Neural cell (in vitro differentiated cells): ENCODE data around the gene LSM8. TPM values are rescaled to one million over a fixed set of nuclear protein-coding genes. Genes with fewer than 3 reads are reported as not detected.

Experiments
- H2AFZ ChIP-seq: fragments of 200-600, 300-800 bp; sonication (generic), shearing (Covaris generic); 2 replicates; pipeline ENCODE4 v1.6.0; 2014; ENCODE audit warnings: low read depth, mild to moderate bottlenecking, antibody characterized with exemption, low read length, moderate library complexity
- H3F3A ChIP-seq: fragments of 200-600 bp; shearing (Covaris generic); 2 replicates; pipeline ENCODE4 v1.6.1; 2016; ENCODE audit warnings: mild to moderate bottlenecking, moderate library complexity, mixed read lengths, antibody characterized with exemption, low read length; ENCODE audit not compliant: insufficient read depth, poor library complexity, severe bottlenecking
- H3K27ac ChIP-seq: fragments of 200-600, 300-800 bp; sonication (generic), shearing (Covaris generic); 2 replicates; pipeline ENCODE4 v1.5.1; 2014; ENCODE audit warnings: mild to moderate bottlenecking, low read length, moderate library complexity
- H3K27me3 ChIP-seq: fragments of 300-800, 200-600 bp; sonication (generic), shearing (Covaris generic); 2 replicates; pipeline ENCODE4 v1.6.0; 2014; ENCODE audit warnings: mild to moderate bottlenecking, low read depth, low read length, moderate library complexity; ENCODE audit not compliant: insufficient read depth
- H3K36me3 ChIP-seq: fragments of 300-800, 200-600 bp; sonication (generic), shearing (Covaris generic); 2 replicates; pipeline ENCODE4 v1.5.1; 2014; ENCODE audit warnings: mild to moderate bottlenecking, antibody characterized with exemption, low read length, moderate library complexity; ENCODE audit not compliant: insufficient read depth
- H3K4me2 ChIP-seq: fragments of 300-800, 200-600 bp; sonication (generic), shearing (Covaris generic); 2 replicates; pipeline ENCODE4 v1.6.0; 2014; ENCODE audit warnings: mild to moderate bottlenecking, low read length
- H3K4me3 ChIP-seq: fragments of 300-800, 200-600 bp; sonication (generic), shearing (Covaris generic); 2 replicates; pipeline ENCODE4 v1.5.1; 2014; ENCODE audit warnings: mild to moderate bottlenecking, low read length, moderate library complexity
- H3K79me2 ChIP-seq: fragments of 200-600 bp; shearing (Covaris generic); replicated peaks from 2 replicates; pipeline ENCODE4 v1.6.0; 2014; ENCODE audit warnings: mild to moderate bottlenecking, low read length, moderate library complexity; ENCODE audit not compliant: insufficient read depth
- H3K9ac ChIP-seq: fragments of 300-800, 200-600 bp; sonication (generic), shearing (Covaris generic); 2 replicates; pipeline ENCODE4 v1.6.1; 2016; ENCODE audit warnings: mild to moderate bottlenecking, low read length, mixed read lengths
- H3K9me2 ChIP-seq: fragments of 200-600 bp; shearing (Covaris generic); 2 replicates; pipeline ENCODE4 v1.6.1; 2016; ENCODE audit warnings: mild to moderate bottlenecking, low read length, mixed read lengths; ENCODE audit not compliant: insufficient read depth
- H3K9me3 ChIP-seq: fragments of 200-600, 300-800 bp; sonication (generic), shearing (Covaris generic); 2 replicates; pipeline ENCODE4 v1.6.1; 2016; ENCODE audit warnings: mild to moderate bottlenecking, mixed run types, low read length, moderate library complexity, mixed read lengths
- H4K20me1 ChIP-seq: fragments of 200-600 bp; shearing (Covaris generic); 2 replicates; pipeline ENCODE4 v1.6.1; 2016; ENCODE audit warnings: mild to moderate bottlenecking, mixed run types; ENCODE audit not compliant: insufficient read depth
- CTCF ChIP-seq: fragments of 450-650 bp; IDR thresholded peaks from 2 replicates; pipeline ENCODE4 v1.5.1; 2014; ENCODE audit warnings: antibody characterized with exemption, mild to moderate bottlenecking, moderate library complexity; ENCODE audit not compliant: poor library complexity, severe bottlenecking
- EP300 ChIP-seq: fragments of 450-650 bp; conservative IDR thresholded peaks from 2 replicates; pipeline ENCODE4 v1.6.1; 2014; ENCODE audit warnings: antibody characterized with exemption, mild to moderate bottlenecking, moderate library complexity; ENCODE audit not compliant: poor library complexity, severe bottlenecking
- EZH2 ChIP-seq: fragments of 200-600, 300-800 bp; shearing (Covaris generic), sonication (generic); IDR thresholded peaks from 2 replicates; pipeline ENCODE4 v1.6.1; 2014; ENCODE audit warnings: antibody characterized with exemption, low read length, borderline replicate concordance, mild to moderate bottlenecking; ENCODE audit not compliant: insufficient read depth, poor library complexity, severe bottlenecking
- MXI1 ChIP-seq: fragments of 450-650 bp; conservative IDR thresholded peaks from 2 replicates; pipeline ENCODE4 v1.6.1; 2014; ENCODE audit warnings: antibody characterized with exemption, mild to moderate bottlenecking; ENCODE audit not compliant: poor library complexity, severe bottlenecking
- POLR2AphosphoS5 ChIP-seq: IDR thresholded peaks from 2 replicates; pipeline ENCODE4 v1.6.1; 2012
- RAD21 ChIP-seq: fragments of 450-650 bp; conservative IDR thresholded peaks from 2 replicates; pipeline ENCODE4 v1.6.1; 2014; ENCODE audit warnings: antibody characterized with exemption, mild to moderate bottlenecking, moderate library complexity
- REST ChIP-seq: IDR thresholded peaks from 2 replicates; pipeline ENCODE4 v1.6.1; 2012; ENCODE audit warnings: borderline replicate concordance
- SMC3 ChIP-seq: fragments of 450-650 bp; conservative IDR thresholded peaks from 2 replicates; pipeline ENCODE4 v1.6.1; 2014; ENCODE audit warnings: antibody characterized with exemption, mild to moderate bottlenecking, moderate library complexity; ENCODE audit not compliant: poor library complexity
- TAF1 ChIP-seq: IDR thresholded peaks from 2 replicates; pipeline ENCODE4 v1.6.1; 2012; ENCODE audit warnings: low read depth
- polyA plus RNA-seq: library from polyadenylated mRNA; depleted of rRNA; stranded (reverse); fragments of >200 nt; gene quantifications from 2 replicates; pipeline ENCODE4 v1.2.3, GENCODE V29; 2014

Gene LSM8
- polyA plus RNA-seq, 1 donor from 2014 or later, result 157 TPM

GRCh38 chr7:118186501-118186900, 2.5 kb downstream of the LSM8 start:
- Histone ChIP-seq H3F3A (no peaks in the 10 kb centered on the region), H4K20me1 (no peaks in the 10 kb centered on the region), H3K27me3 (no peaks in the 10 kb centered on the region), H3K79me2 (peaks cover 43% of the 10 kb centered on the region), H3K36me3 (peaks cover 13% of the 10 kb centered on the region), H3K9me2 (no peaks in the 10 kb centered on the region), H3K9ac (no peak overlapping the region), H3K27ac (no peak overlapping the region), H3K4me3 (peak overlapping the region; percentile 91), H2AFZ (no peak overlapping the region), H3K4me2 (no peak overlapping the region), H3K9me3 (no peaks in the 10 kb centered on the region)
- TF ChIP-seq EZH2 (no peak), REST (no peak), MXI1 (no peak), RAD21 (no peak), CTCF (no peak), EP300 (no peak), POLR2AphosphoS5 (no peak)

GRCh38 chr7:118194571-118194970, 10.6 kb downstream of the LSM8 start:
- Histone ChIP-seq H3K9me3 (no peaks in the 10 kb centered on the region), H4K20me1 (no peaks in the 10 kb centered on the region), H3K27ac (no peak overlapping the region), H3K9me2 (no peaks in the 10 kb centered on the region), H3K27me3 (no peaks in the 10 kb centered on the region), H3F3A (no peaks in the 10 kb centered on the region), H3K9ac (no peak overlapping the region), H2AFZ (no peak overlapping the region), H3K36me3 (peaks cover 6% of the 10 kb centered on the region), H3K4me3 (no peak overlapping the region), H3K79me2 (no peaks in the 10 kb centered on the region), H3K4me2 (no peak overlapping the region)
- TF ChIP-seq RAD21, result no peak
- TF ChIP-seq SMC3, result no peak
- TF ChIP-seq CTCF, result no peak
- TF ChIP-seq TAF1, result no peak
- TF ChIP-seq EZH2, result no peak
- no peak for TF ChIP-seq REST
- no peak for TF ChIP-seq POLR2AphosphoS5
- TF ChIP-seq MXI1, result no peak
- TF ChIP-seq EP300, result no peak
